SU-DHL-6 (cell line): ENCODE measurements around the gene ATP9B.

ENCODE experiments used
- H2AFZ ChIP-seq: fragments of 200-600 bp; sonication (generic); 2 replicates; pipeline ENCODE4 v1.6.1; 2014; ENCODE audit warnings: low read depth, mild to moderate bottlenecking, moderate library complexity, mixed read lengths, antibody characterized with exemption, low read length; ENCODE audit not compliant: severe bottlenecking
- H3F3A ChIP-seq: fragments of 200-600 bp; shearing (Covaris generic); 2 replicates; pipeline ENCODE4 v1.6.0; 2016; ENCODE audit warnings: antibody characterized with exemption, mild to moderate bottlenecking; ENCODE audit not compliant: insufficient read depth
- H3K27ac ChIP-seq: fragments of 200-600 bp; sonication (generic); 2 replicates; pipeline ENCODE4 v1.5.1; 2016; ENCODE audit warnings: low read depth, mild to moderate bottlenecking, low read length, moderate library complexity, mixed read lengths
- H3K27me3 ChIP-seq: fragments of 200-600 bp; sonication (generic), shearing (Covaris generic); 2 replicates; pipeline ENCODE4 v1.6.0; 2014; ENCODE audit warnings: mild to moderate bottlenecking, low read length
- H3K36me3 ChIP-seq: fragments of 200-600 bp; sonication (generic); 2 replicates; pipeline ENCODE4 v1.6.1; 2014; ENCODE audit warnings: mild to moderate bottlenecking, low read length, mixed read lengths
- H3K4me2 ChIP-seq: fragments of 300-600, 200-600 bp; shearing (Covaris generic), sonication (generic); 2 replicates; pipeline ENCODE4 v1.6.0; 2014; ENCODE audit warnings: low read length, low read depth, mild to moderate bottlenecking; ENCODE audit not compliant: poor library complexity, severe bottlenecking
- H3K4me3 ChIP-seq: fragments of 200-600 bp; sonication (generic); 2 replicates; pipeline ENCODE4 v1.5.1; 2014; ENCODE audit warnings: antibody characterized with exemption, low read length, mild to moderate bottlenecking, mixed read lengths; ENCODE audit not compliant: insufficient read depth, poor library complexity, severe bottlenecking
- H3K79me2 ChIP-seq: fragments of 200-600 bp; sonication (generic); 2 replicates; pipeline ENCODE4 v1.6.1; 2014; ENCODE audit warnings: mild to moderate bottlenecking, low read length, moderate library complexity; ENCODE audit not compliant: insufficient read depth
- H3K9ac ChIP-seq: fragments of 200-600 bp; sonication (generic); 2 replicates; pipeline ENCODE4 v1.7.0; 2014; ENCODE audit warnings: mild to moderate bottlenecking, low read length
- H3K9me2 ChIP-seq: fragments of 200-600 bp; sonication (generic); replicated peaks from 2 replicates; pipeline ENCODE4 v1.6.1; 2014; ENCODE audit warnings: low read length; ENCODE audit not compliant: insufficient read depth
- H3K9me3 ChIP-seq: fragments of 200-600 bp; sonication (generic); 2 replicates; pipeline ENCODE4 v1.6.1; 2014; ENCODE audit warnings: low read length, mixed read lengths; ENCODE audit not compliant: insufficient read depth
- H4K20me1 ChIP-seq: fragments of 200-600 bp; sonication (generic); 2 replicates; pipeline ENCODE4 v1.6.1; 2014; ENCODE audit warnings: low read depth, mild to moderate bottlenecking, antibody characterized with exemption, low read length, moderate library complexity, mixed read lengths
- CTCF ChIP-seq: fragments of 200-600 bp; sonication (generic); IDR thresholded peaks from one replicate; pipeline ENCODE4 v1.5.1; 2017; ENCODE audit warnings: antibody characterized with exemption, mild to moderate bottlenecking, low read length, moderate library complexity; ENCODE audit not compliant: insufficient read depth, poor library complexity, severe bottlenecking
- EZH2phosphoT487 ChIP-seq: fragments of 200-600 bp; sonication (generic), shearing (Covaris generic); conservative IDR thresholded peaks from 2 replicates; pipeline ENCODE4 v1.6.1; 2018; ENCODE audit warnings: mild to moderate bottlenecking, antibody characterized with exemption, low read length, moderate library complexity, mixed read lengths

The ATP9B gene

GRCh38 chr18:79409313-79409712 lies 340.1 kb downstream of the ATP9B start:
- Histone ChIP-seq H3F3A (no peaks in the 10 kb centered on the region), H4K20me1 (no peaks in the 10 kb centered on the region), H2AFZ (no peak overlapping the region), H3K27me3 (no peaks in the 10 kb centered on the region), H3K9me2 (no peaks in the 10 kb centered on the region), H3K79me2 (peaks cover 22% of the 10 kb centered on the region; the same call in 1 of the 2 replicates), H3K9me3 (no peaks in the 10 kb centered on the region), H3K4me3 (no peak overlapping the region), H3K9ac (no peak overlapping the region), H3K36me3 (no peaks in the 10 kb centered on the region), H3K4me2 (no peak overlapping the region), H3K27ac (no peak overlapping the region)
- TF ChIP-seq CTCF, result no peak

GRCh38 chr18:79410171-79410641 lies 341.0 kb downstream of the ATP9B start:
- Histone ChIP-seq H2AFZ (no peak overlapping the region), H3K9me3 (no peaks in the 10 kb centered on the region), H3K27ac (no peak overlapping the region), H3K79me2 (peaks cover 17% of the 10 kb centered on the region; the same call in 1 of the 2 replicates), H3F3A (no peaks in the 10 kb centered on the region), H3K9me2 (no peaks in the 10 kb centered on the region), H3K4me2 (no peak overlapping the region), H3K27me3 (no peaks in the 10 kb centered on the region), H3K36me3 (no peaks in the 10 kb centered on the region), H3K4me3 (no peak overlapping the region), H3K9ac (no peak overlapping the region), H4K20me1 (no peaks in the 10 kb centered on the region)
- TF ChIP-seq EZH2phosphoT487 (no peak), CTCF (no peak)

GRCh38 chr18:79410731-79411613 lies 341.8 kb downstream of the ATP9B start:
- Histone ChIP-seq H3K36me3 (no peaks in the 10 kb centered on the region), H3F3A (no peaks in the 10 kb centered on the region), H3K4me3 (no peak overlapping the region), H3K9ac (no peak overlapping the region), H2AFZ (no peak overlapping the region), H3K9me2 (no peaks in the 10 kb centered on the region), H3K27ac (no peak overlapping the region), H3K27me3 (no peaks in the 10 kb centered on the region), H3K9me3 (no peaks in the 10 kb centered on the region), H3K4me2 (no peak overlapping the region), H3K79me2 (peaks cover 12% of the 10 kb centered on the region; the same call in 1 of the 2 replicates), H4K20me1 (no peaks in the 10 kb centered on the region)
- no peak for TF ChIP-seq EZH2phosphoT487
- no peak for TF ChIP-seq CTCF
